K562 (cell line): ENCODE results near the gene COMMD1. TPM values are rescaled to one million over a fixed set of nuclear protein-coding genes. Genes with fewer than 3 reads are reported as not detected.

ENCODE experiments used
- ATAC-seq: fragments of 200-7000 bp; cut with Tn5 transposase; 3 replicates; pipeline ENCODE4 v1.9.1; 2020; ENCODE audit warnings: moderate library complexity
- BruUV-seq: library from RNA; stranded (reverse); fragments of 400-500 nt; replicated peaks from 2 replicates; lab custom pipeline; 2021; lab: Mats Ljungman, UMichigan
- CTCF ChIA-PET: fragments of 300-600 bp; formaldehyde crosslinking; extraction: SDS; loops from one replicate; lab custom pipeline; 2021; ENCODE audit warnings: low intra/inter-chr PET ratio; lab: Yijun Ruan, JAX
- POLR2A ChIA-PET: fragments of 300-600, 350-650 bp; sonication (Branson Sonifier 250); formaldehyde crosslinking; extraction: SDS; loops from one replicate; lab custom pipeline; 2021; ENCODE audit warnings: antibody characterized with exemption, inconsistent platforms; lab: Yijun Ruan, JAX
- DNase-seq, 4 experiments: peaks; one replicate each; pipeline versions ENCODE4 v3.0.0 to v3.0.0-alpha.2; 2011 to 2018; ENCODE audit warnings: low spot score in 3 of 4, mixed read lengths in 3 of 4; ENCODE audit errors: extremely low read depth in 1 of 4
- FAIRE-seq: peaks from 2 replicates; lab custom pipeline; 2011; peaks lifted over from hg19 to GRCh38; lab: Jason Lieb, UNC
- H2AFZ ChIP-seq: 2 replicates; pipeline ENCODE4 v1.6.0; 2011; ENCODE audit warnings: low read depth, low read length, control low read depth, inconsistent platforms
- H3K27ac ChIP-seq: fragments of 200-600 bp; 3 replicates; pipeline ENCODE4 v1.8.0; 2011; ENCODE audit warnings: low read depth, mild to moderate bottlenecking, control low read depth, inconsistent platforms, low read length, moderate library complexity, mixed read lengths; ENCODE audit errors: extremely low read depth
- H3K27me3 ChIP-seq, 2 experiments: fragments of 300-600 bp in 1 of 2; 2 replicates in 1 of 2; 3 replicates in 1 of 2; pipeline versions ENCODE4 v1.6.0 to v1.8.0; 2011; ENCODE audit warnings: inconsistent platforms in 2 of 2, low read length in 2 of 2, mild to moderate bottlenecking in 1 of 2, mixed read lengths in 1 of 2, moderate library complexity in 1 of 2; ENCODE audit not compliant: control insufficient read depth in 2 of 2, insufficient read depth in 2 of 2
- H3K36me3 ChIP-seq: fragments of 300-600 bp; 3 replicates; pipeline ENCODE4 v1.8.0; 2011; ENCODE audit warnings: mild to moderate bottlenecking, low read length, inconsistent platforms; ENCODE audit not compliant: control insufficient read depth, insufficient read depth
- H3K4me1 ChIP-seq, 2 experiments: fragments of 200-600 bp in 1 of 2; replicated peaks in 1 of 2; 2 replicates in 1 of 2; 3 replicates in 1 of 2; pipeline versions ENCODE4 v1.5.1 to v1.8.0; 2011; ENCODE audit warnings: inconsistent platforms in 2 of 2, low read length in 2 of 2, mild to moderate bottlenecking in 1 of 2, mixed read lengths in 1 of 2, moderate library complexity in 1 of 2; ENCODE audit not compliant: control insufficient read depth in 2 of 2, insufficient read depth in 2 of 2
- H3K4me2 ChIP-seq: 2 replicates; pipeline ENCODE4 v1.6.1; 2011; ENCODE audit warnings: low read length, control low read depth, inconsistent platforms, mixed read lengths; ENCODE audit not compliant: insufficient read depth
- H3K4me3 ChIP-seq: fragments of 200-600 bp; sonication (generic), shearing (Covaris generic); 2 replicates; pipeline ENCODE4 v1.5.1; 2016; ENCODE audit warnings: control low read depth, inconsistent platforms
- H3K79me2 ChIP-seq: fragments of 200-600 bp; 3 replicates; pipeline ENCODE4 v1.8.0; 2011; ENCODE audit warnings: low read length, inconsistent platforms; ENCODE audit not compliant: control insufficient read depth, insufficient read depth
- H3K9ac ChIP-seq, 2 experiments: 2 replicates each; pipeline versions ENCODE4 v1.6.0 to v1.6.1; 2011; ENCODE audit warnings: low read depth in 2 of 2, low read length in 2 of 2, control low read depth in 1 of 2, inconsistent platforms in 1 of 2, mild to moderate bottlenecking in 1 of 2, mixed read lengths in 1 of 2; ENCODE audit not compliant: insufficient read depth in 1 of 2
- H3K9me1 ChIP-seq: one replicate; pipeline ENCODE4 v1.6.0; 2011; ENCODE audit warnings: inconsistent platforms, mild to moderate bottlenecking, low read length, moderate library complexity; ENCODE audit not compliant: control insufficient read depth, insufficient read depth
- H3K9me3 ChIP-seq: replicated peaks from 2 replicates; pipeline ENCODE4 v1.5.1; 2011; ENCODE audit warnings: low read depth, low read length, inconsistent platforms; ENCODE audit not compliant: control insufficient read depth, insufficient read depth
- H4K20me1 ChIP-seq: replicated peaks from 2 replicates; pipeline ENCODE4 v1.6.1; 2011; ENCODE audit warnings: low read length, inconsistent platforms, mixed read lengths; ENCODE audit not compliant: control insufficient read depth, insufficient read depth
- CEBPG ChIP-seq, 3 experiments: fragments of 200-800 bp in 1 of 3; sonication (Bioruptor generic) in 1 of 3; sonication (generic) in 1 of 3; formaldehyde crosslinking in 1 of 3; IDR thresholded peaks in 2 of 3; conservative IDR thresholded peaks in 1 of 3; 2 replicates each; pipeline versions ENCODE4 v1.6.1 to v1.8.0; 2016 to 2022; ENCODE audit warnings: missing compliant biosample characterization in 2 of 3, missing genetic modification characterization in 2 of 3, mild to moderate bottlenecking in 1 of 3, missing genetic modification reagents in 1 of 3
- GATAD2B ChIP-seq: fragments of 450-650 bp; IDR thresholded peaks from 2 replicates; pipeline ENCODE4 v1.6.1; 2017; ENCODE audit warnings: mild to moderate bottlenecking, borderline replicate concordance
- RAD21 ChIP-seq, 2 experiments: fragments of 250-450 bp in 1 of 2; fragments of 450-650 bp in 1 of 2; sonication (Bioruptor Pico) in 1 of 2; formaldehyde crosslinking in 1 of 2; IDR thresholded peaks in 1 of 2; conservative IDR thresholded peaks in 1 of 2; 2 replicates each; pipeline versions ENCODE4 v1.4.0 to v1.8.0; 2020 to 2022; ENCODE audit warnings: mild to moderate bottlenecking in 2 of 2, moderate library complexity in 1 of 2
- ZNF121 ChIP-seq: sonication (generic); formaldehyde crosslinking; conservative IDR thresholded peaks from 2 replicates; pipeline ENCODE4 v1.8.0; 2022; ENCODE audit warnings: missing genetic modification reagents
- ZNF165 ChIP-seq: fragments of 250-450 bp; sonication (Bioruptor Pico); IDR thresholded peaks from 2 replicates; pipeline ENCODE4 v1.4.0; 2020; ENCODE audit warnings: borderline replicate concordance
- ZNF695 ChIP-seq: fragments of 450-650 bp; formaldehyde crosslinking; IDR thresholded peaks from 2 replicates; pipeline ENCODE4 v1.4.0; 2020; ENCODE audit warnings: mild to moderate bottlenecking, moderate library complexity
- WGBS: fragments of 100-300 bp; shearing (Covaris generic); methylation state at CpG from one replicate; pipeline ENCODE4 v1.1.6; 2016; ENCODE audit warnings: low coverage, mixed read lengths; ENCODE audit not compliant: insufficient coverage; ENCODE audit errors: missing lambda C conversion rate; 5-methylcytosine and 5-hydroxymethylcytosine counted together
- in situ Hi-C: fragments of 300-500 bp; cut with MboI; formaldehyde crosslinking; loops from 4 replicates; pipeline ENCODE4 v1.15.0; 2018; ENCODE audit warnings: inconsistent platforms, mixed read lengths
- intact Hi-C: fragments of 100-400 bp; cut with micrococcal nuclease; formaldehyde crosslinking; loops from 2 replicates; pipeline ENCODE4 v1.14.2; 2022
- polyA plus RNA-seq, 8 experiments: library from polyadenylated mRNA; depleted of rRNA in 4 of 8; stranded (reverse) in 5 of 8; unstranded in 3 of 8; fragments of >200 nt; fragmentation: Nextera tagmentation in 2 of 8; fragmentation: Illumina TruSeq in 1 of 8; extraction: Ambion mirVana in 2 of 8; extraction: Trizol in 1 of 8; gene quantifications; 2 replicates each; pipeline versions ENCODE4 v1.2.1 to v1.2.3, GENCODE V29; 2011 to 2014; ENCODE audit warnings: inconsistent platforms in 1 of 8, missing spikeins in 1 of 8
- total RNA-seq, 7 experiments: library from RNA; depleted of rRNA in 6 of 7; stranded (reverse); fragments of >200 nt in 6 of 7; fragmentation: Illumina TruSeq in 2 of 7; extraction: Trizol in 2 of 7; gene quantifications; 2 replicates each; pipeline versions ENCODE4 v1.2.1 to v1.2.3, GENCODE V29; 2011 to 2021; ENCODE audit warnings: low replicate concordance in 1 of 7
- TF ChIP-seq, protein P1 (sequence below), 2 experiments: fragments of 450-650 bp; IDR thresholded peaks; 2 replicates each; pipeline ENCODE4 v1.6.1; 2016
- TF ChIP-seq, protein P2 (sequence below): sonication (generic); formaldehyde crosslinking; IDR thresholded peaks from 2 replicates; pipeline ENCODE4 v1.8.1; 2023; ENCODE audit warnings: mild to moderate bottlenecking, missing genetic modification reagents

Gene COMMD1
- total and polyA plus RNA-seq, 9 of the 15 experiments (the other 6 are each of a cell fraction or from before 2014, with no cell fraction given), result 14.4 to 77.0 (median 21.4) TPM

DNA sequence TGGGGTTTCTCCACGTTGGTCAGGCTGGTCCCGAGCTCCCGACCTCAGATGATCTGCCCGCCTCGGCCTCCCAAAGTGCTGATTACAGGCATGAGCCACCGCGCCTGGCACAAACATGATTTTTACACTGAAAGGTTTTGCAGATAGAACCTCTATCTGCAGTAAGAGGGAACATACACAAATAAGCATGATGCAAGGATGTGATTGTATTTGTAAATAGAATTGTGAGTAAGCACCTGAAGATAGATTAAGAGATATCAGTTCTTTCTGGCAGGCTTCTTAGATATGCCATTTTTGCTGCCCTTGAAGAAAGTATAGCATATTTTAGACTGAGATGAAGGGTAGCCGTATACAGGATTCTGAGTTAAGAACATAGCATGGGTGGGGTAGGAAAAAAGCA, 3.6 kb downstream of the COMMD1 start:
- Histone ChIP-seq H3K27ac (no peak overlapping the region), H3K4me2 (no peak overlapping the region), H3K9me1 (no peaks in the 10 kb centered on the region), H3K9ac (no peak overlapping the region), H2AFZ (no peak overlapping the region), H3K4me3 (no peak overlapping the region), H3K79me2 (peaks cover 2% of the 10 kb centered on the region; the same call in 1 of the 3 replicates), H3K4me1 (peaks cover 0 to 4% of the 10 kb centered on the region in 2 experiments; a peak in 1 of 5 replicates), H3K36me3 (no peaks in the 10 kb centered on the region), H4K20me1 (no peaks in the 10 kb centered on the region), H3K27me3 (no peaks in the 10 kb centered on the region), H3K9me3 (no peaks in the 10 kb centered on the region)
- ChIA-PET POLR2A (interaction anchor here (1.0 kb wide), 1 partner anchor 21 kb away, joined by 3 read pairs; no protein-coding TSS in a partner anchor), CTCF (no interaction called here)
- intact Hi-C loops (loop anchor here (10.0 kb wide), 1 partner anchor 774 kb away; no protein-coding TSS in a partner anchor), in situ Hi-C loops (no loop called here)
- TF ChIP-seq CEBPG (CRISPR knock-in tag; IDR thresholded peaks at IDR 0.05) (no peak), CEBPG (tag; conservative IDR thresholded peaks at IDR 0.05 in 1 of 2, IDR thresholded peaks at IDR 0.05 in 1 of 2) (peak in 1 of 2 experiments; percentile 55; a peak in 1 of 4 replicates), GATAD2B (no peak), ZNF165 (CRISPR knock-in tag) (no peak)
- no TSS peak for BruUV-seq
- DNase-seq (no peak), ATAC-seq (no peak), FAIRE-seq (no peak)
- WGBS, result 90% methylated on average over 6 of the region's 8 CpGs

DNA sequence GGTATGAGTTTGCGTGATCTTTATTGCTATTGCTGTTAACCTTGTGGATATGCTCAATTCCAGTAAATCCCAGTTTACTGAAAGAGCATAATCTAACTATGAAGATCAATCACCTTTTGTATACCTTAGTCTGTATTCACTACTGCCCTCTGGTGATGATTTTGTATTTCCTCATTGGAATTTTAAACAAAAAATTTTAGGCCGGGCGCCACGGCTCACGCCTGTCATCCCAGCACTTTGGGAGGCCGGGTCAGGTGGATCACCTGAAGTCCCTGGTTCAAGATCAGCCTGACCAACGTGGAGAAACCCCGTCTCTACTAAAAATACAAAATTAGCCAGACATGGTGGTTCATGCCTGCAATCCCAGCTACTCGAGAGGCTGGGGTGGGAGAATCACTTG, 5.1 kb downstream of the COMMD1 start:
- no peak overlapping the region for H3K4me3 ChIP-seq
- peaks cover 0 to under 1% of the 10 kb centered on the region in 2 experiments; a peak in 1 of 5 replicates for H3K4me1 ChIP-seq
- no peaks in the 10 kb centered on the region for H4K20me1 ChIP-seq
- no peak overlapping the region for H2AFZ ChIP-seq
- no peak overlapping the region for H3K4me2 ChIP-seq
- FAIRE-seq (peak; percentile 44), ATAC-seq (peak; percentile 36; the same call in 1 of the 3 replicates), DNase-seq (no peak)
- ChIA-PET POLR2A (interaction anchor here (0.7 to 1.2 kb wide), 3 partner anchors 21 to 896 kb away, joined by 3 read pairs; partner anchors contain the start of gene B3GNT2), CTCF (interaction anchor here (0.8 kb wide), 1 partner anchor 775 kb away, joined by 5 read pairs; no protein-coding TSS in a partner anchor)
- no peaks in the 10 kb centered on the region for H3K9me1 ChIP-seq
- in situ Hi-C loops (no loop called here), intact Hi-C loops (loop anchor here (5.0 kb wide), 1 partner anchor 1203 kb away; no protein-coding TSS in a partner anchor)
- no peaks in the 10 kb centered on the region for H3K9me3 ChIP-seq
- H3K27me3 ChIP-seq, result no peaks in the 10 kb centered on the region
- H3K9ac ChIP-seq, result no peak overlapping the region
- no peaks in the 10 kb centered on the region for H3K36me3 ChIP-seq
- peaks cover 2% of the 10 kb centered on the region; the same call in 1 of the 3 replicates for H3K79me2 ChIP-seq
- 53% methylated on average over 9 of the region's 9 CpGs for WGBS
- no TSS peak for BruUV-seq
- no peak overlapping the region for H3K27ac ChIP-seq
- TF ChIP-seq, protein P1, sequence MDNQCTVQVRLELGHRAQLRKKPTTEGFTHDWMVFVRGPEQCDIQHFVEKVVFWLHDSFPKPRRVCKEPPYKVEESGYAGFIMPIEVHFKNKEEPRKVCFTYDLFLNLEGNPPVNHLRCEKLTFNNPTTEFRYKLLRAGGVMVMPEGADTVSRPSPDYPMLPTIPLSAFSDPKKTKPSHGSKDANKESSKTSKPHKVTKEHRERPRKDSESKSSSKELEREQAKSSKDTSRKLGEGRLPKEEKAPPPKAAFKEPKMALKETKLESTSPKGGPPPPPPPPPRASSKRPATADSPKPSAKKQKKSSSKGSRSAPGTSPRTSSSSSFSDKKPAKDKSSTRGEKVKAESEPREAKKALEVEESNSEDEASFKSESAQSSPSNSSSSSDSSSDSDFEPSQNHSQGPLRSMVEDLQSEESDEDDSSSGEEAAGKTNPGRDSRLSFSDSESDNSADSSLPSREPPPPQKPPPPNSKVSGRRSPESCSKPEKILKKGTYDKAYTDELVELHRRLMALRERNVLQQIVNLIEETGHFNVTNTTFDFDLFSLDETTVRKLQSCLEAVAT (IDR thresholded peaks at IDR 0.05), result no peak
- TF ChIP-seq ZNF121 (CRISPR knock-in tag) (no peak), ZNF695 (CRISPR knock-in tag) (no peak), RAD21 (CRISPR knock-in tag; conservative IDR thresholded peaks at IDR 0.05 in 1 of 2, IDR thresholded peaks at IDR 0.05 in 1 of 2) (peak in 1 of 2 experiments; percentile 32; a peak in 1 of 4 replicates)
- TF ChIP-seq, protein P2, sequence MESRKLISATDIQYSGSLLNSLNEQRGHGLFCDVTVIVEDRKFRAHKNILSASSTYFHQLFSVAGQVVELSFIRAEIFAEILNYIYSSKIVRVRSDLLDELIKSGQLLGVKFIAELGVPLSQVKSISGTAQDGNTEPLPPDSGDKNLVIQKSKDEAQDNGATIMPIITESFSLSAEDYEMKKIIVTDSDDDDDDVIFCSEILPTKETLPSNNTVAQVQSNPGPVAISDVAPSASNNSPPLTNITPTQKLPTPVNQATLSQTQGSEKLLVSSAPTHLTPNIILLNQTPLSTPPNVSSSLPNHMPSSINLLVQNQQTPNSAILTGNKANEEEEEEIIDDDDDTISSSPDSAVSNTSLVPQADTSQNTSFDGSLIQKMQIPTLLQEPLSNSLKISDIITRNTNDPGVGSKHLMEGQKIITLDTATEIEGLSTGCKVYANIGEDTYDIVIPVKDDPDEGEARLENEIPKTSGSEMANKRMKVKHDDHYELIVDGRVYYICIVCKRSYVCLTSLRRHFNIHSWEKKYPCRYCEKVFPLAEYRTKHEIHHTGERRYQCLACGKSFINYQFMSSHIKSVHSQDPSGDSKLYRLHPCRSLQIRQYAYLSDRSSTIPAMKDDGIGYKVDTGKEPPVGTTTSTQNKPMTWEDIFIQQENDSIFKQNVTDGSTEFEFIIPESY (CRISPR knock-in tag), result peak; percentile 73
